HepG2 (cell line): Measurements from ENCODE around the gene TASP1. TPM values are rescaled to one million over a fixed set of nuclear protein-coding genes. Genes with fewer than 3 reads are reported as not detected.

ENCODE experiments used
- CBX2 ChIP-seq, 2 experiments: fragments of 200-600 bp in 1 of 2; sonication (generic); formaldehyde crosslinking in 1 of 2; IDR thresholded peaks; 2 replicates each; pipeline versions ENCODE4 v1.7.0 to v1.8.1; 2018 to 2022; ENCODE audit warnings: low read depth in 2 of 2, low read length in 1 of 2, mild to moderate bottlenecking in 1 of 2, missing genetic modification reagents in 1 of 2
- HMGA1 ChIP-seq: sonication (generic); formaldehyde crosslinking; conservative IDR thresholded peaks from 2 replicates; pipeline ENCODE4 v1.4.0; 2020; ENCODE audit warnings: missing genetic modification reagents
- MBD4 ChIP-seq: IDR thresholded peaks from 2 replicates; pipeline ENCODE4 v1.6.1; 2012; ENCODE audit warnings: low read length, inconsistent platforms, borderline replicate concordance
- MXI1 ChIP-seq: IDR thresholded peaks from 3 replicates; pipeline ENCODE4 v1.6.1; 2012; ENCODE audit warnings: low read depth, low read length, inconsistent platforms, borderline replicate concordance
- NFYC ChIP-seq: IDR thresholded peaks from 2 replicates; pipeline ENCODE4 v1.6.1; 2016; ENCODE audit warnings: missing genetic modification reagents, missing compliant biosample characterization
- ZNF256 ChIP-seq: sonication (generic); formaldehyde crosslinking; conservative IDR thresholded peaks from 2 replicates; pipeline ENCODE4 v1.4.0; 2020; ENCODE audit warnings: missing genetic modification reagents
- ZNF441 ChIP-seq: sonication (generic); formaldehyde crosslinking; IDR thresholded peaks from 2 replicates; pipeline ENCODE4 v1.7.0; 2021; ENCODE audit warnings: missing genetic modification reagents, borderline replicate concordance
- polyA plus RNA-seq, 8 experiments: library from polyadenylated mRNA; depleted of rRNA in 3 of 8; stranded (reverse) in 7 of 8; unstranded in 1 of 8; fragments of >200 nt; fragmentation: Illumina TruSeq in 4 of 8; extraction: Trizol in 4 of 8; gene quantifications; 2 replicates each; pipeline versions ENCODE4 v1.2.1 to v1.2.3, GENCODE V29; 2011 to 2016; ENCODE audit warnings: low read depth in 4 of 8, missing spikeins in 1 of 8, mixed read lengths in 1 of 8; ENCODE audit not compliant: insufficient read depth in 1 of 8
- total RNA-seq, 5 experiments: library from RNA; depleted of rRNA; stranded (reverse); fragments of >200 nt; fragmentation: Illumina TruSeq; extraction: Trizol; gene quantifications; 2 replicates each; pipeline ENCODE4 v1.2.3, GENCODE V29; 2016; ENCODE audit warnings: low read depth in 1 of 5
- TF ChIP-seq, protein P1 (sequence below): sonication (generic); formaldehyde crosslinking; IDR thresholded peaks from 2 replicates; pipeline ENCODE4 v1.4.0; 2020; ENCODE audit warnings: missing genetic modification reagents
- TF ChIP-seq, protein P2 (sequence below), 2 experiments: fragments of 450-650 bp in 1 of 2; sonication (generic) in 1 of 2; formaldehyde crosslinking in 1 of 2; IDR thresholded peaks; 2 replicates each; pipeline versions ENCODE4 v1.6.1 to v1.8.0; 2016 to 2022; ENCODE audit warnings: antibody characterized with exemption in 1 of 2, mild to moderate bottlenecking in 1 of 2, missing genetic modification reagents in 1 of 2
- TF ChIP-seq, protein P3 (sequence below): sonication (generic); formaldehyde crosslinking; IDR thresholded peaks from 2 replicates; pipeline ENCODE4 v1.5.0; 2020; ENCODE audit warnings: missing genetic modification reagents

Gene TASP1
- total and polyA plus RNA-seq, 2 of the 13 experiments (the other 11 are each of a cell fraction or from before 2014, with no cell fraction given): 10.0 to 25.2 TPM

DNA sequence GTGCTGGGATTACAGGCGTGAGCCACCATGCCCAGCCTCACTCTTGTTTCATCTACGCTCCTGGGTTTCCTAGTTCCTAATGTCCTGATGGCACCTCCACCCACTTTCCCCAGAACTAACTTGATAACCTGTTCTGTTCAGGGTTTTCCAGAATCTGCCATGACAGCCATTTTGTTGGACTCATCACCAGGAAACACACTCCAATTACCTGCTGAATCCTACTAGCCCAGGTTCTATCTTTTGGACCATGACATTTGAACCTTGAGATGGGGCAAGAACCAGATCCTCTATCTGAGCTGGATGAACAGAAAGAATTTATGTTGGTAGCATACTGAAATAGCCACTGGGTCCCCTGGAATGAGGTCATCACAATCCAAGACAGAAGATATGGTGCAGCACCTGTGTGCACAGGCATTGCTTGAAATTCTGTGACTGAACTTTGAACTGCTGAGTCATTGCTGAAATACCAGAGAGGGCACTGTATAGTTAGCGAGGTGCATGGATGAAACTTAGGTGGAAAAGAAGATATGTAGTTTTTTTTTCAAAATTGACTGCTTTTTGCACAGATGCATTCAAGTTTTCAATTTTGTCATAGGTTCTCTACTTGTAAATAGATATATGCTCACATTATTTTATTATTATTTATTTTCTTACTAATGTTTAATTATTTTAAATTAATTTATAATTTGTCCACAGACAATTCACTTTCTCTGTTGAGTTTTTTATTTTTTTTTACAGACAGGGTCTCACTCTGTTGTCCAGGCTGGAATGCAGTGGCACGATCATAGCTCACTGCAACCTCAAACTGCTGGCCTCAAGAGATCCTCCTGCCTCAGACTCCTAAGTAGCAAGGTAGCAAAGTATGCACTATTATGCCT is 42.8 kb upstream of the TASP1 start (continued):
- TF ChIP-seq, protein P1, sequence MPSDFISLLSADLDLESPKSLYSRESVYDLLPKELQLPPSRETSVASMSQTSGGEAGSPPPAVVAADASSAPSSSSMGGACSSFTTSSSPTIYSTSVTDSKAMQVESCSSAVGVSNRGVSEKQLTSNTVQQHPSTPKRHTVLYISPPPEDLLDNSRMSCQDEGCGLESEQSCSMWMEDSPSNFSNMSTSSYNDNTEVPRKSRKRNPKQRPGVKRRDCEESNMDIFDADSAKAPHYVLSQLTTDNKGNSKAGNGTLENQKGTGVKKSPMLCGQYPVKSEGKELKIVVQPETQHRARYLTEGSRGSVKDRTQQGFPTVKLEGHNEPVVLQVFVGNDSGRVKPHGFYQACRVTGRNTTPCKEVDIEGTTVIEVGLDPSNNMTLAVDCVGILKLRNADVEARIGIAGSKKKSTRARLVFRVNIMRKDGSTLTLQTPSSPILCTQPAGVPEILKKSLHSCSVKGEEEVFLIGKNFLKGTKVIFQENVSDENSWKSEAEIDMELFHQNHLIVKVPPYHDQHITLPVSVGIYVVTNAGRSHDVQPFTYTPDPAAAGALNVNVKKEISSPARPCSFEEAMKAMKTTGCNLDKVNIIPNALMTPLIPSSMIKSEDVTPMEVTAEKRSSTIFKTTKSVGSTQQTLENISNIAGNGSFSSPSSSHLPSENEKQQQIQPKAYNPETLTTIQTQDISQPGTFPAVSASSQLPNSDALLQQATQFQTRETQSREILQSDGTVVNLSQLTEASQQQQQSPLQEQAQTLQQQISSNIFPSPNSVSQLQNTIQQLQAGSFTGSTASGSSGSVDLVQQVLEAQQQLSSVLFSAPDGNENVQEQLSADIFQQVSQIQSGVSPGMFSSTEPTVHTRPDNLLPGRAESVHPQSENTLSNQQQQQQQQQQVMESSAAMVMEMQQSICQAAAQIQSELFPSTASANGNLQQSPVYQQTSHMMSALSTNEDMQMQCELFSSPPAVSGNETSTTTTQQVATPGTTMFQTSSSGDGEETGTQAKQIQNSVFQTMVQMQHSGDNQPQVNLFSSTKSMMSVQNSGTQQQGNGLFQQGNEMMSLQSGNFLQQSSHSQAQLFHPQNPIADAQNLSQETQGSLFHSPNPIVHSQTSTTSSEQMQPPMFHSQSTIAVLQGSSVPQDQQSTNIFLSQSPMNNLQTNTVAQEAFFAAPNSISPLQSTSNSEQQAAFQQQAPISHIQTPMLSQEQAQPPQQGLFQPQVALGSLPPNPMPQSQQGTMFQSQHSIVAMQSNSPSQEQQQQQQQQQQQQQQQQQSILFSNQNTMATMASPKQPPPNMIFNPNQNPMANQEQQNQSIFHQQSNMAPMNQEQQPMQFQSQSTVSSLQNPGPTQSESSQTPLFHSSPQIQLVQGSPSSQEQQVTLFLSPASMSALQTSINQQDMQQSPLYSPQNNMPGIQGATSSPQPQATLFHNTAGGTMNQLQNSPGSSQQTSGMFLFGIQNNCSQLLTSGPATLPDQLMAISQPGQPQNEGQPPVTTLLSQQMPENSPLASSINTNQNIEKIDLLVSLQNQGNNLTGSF (CRISPR knock-in tag): no peak
- TF ChIP-seq, protein P2, sequence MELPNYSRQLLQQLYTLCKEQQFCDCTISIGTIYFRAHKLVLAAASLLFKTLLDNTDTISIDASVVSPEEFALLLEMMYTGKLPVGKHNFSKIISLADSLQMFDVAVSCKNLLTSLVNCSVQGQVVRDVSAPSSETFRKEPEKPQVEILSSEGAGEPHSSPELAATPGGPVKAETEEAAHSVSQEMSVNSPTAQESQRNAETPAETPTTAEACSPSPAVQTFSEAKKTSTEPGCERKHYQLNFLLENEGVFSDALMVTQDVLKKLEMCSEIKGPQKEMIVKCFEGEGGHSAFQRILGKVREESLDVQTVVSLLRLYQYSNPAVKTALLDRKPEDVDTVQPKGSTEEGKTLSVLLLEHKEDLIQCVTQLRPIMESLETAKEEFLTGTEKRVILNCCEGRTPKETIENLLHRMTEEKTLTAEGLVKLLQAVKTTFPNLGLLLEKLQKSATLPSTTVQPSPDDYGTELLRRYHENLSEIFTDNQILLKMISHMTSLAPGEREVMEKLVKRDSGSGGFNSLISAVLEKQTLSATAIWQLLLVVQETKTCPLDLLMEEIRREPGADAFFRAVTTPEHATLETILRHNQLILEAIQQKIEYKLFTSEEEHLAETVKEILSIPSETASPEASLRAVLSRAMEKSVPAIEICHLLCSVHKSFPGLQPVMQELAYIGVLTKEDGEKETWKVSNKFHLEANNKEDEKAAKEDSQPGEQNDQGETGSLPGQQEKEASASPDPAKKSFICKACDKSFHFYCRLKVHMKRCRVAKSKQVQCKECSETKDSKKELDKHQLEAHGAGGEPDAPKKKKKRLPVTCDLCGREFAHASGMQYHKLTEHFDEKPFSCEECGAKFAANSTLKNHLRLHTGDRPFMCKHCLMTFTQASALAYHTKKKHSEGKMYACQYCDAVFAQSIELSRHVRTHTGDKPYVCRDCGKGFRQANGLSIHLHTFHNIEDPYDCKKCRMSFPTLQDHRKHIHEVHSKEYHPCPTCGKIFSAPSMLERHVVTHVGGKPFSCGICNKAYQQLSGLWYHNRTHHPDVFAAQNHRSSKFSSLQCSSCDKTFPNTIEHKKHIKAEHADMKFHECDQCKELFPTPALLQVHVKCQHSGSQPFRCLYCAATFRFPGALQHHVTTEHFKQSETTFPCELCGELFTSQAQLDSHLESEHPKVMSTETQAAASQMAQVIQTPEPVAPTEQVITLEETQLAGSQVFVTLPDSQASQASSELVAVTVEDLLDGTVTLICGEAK (IDR thresholded peaks at IDR 0.05): no peak
- TF ChIP-seq, protein P2 (CRISPR knock-in tag; IDR thresholded peaks at IDR 0.05): no peak; the same call in 1 of the 2 replicates
- TF ChIP-seq MBD4 (no peak), HMGA1 (CRISPR knock-in tag) (no peak), CBX2 (IDR thresholded peaks at IDR 0.05; ENCODE audit: low read depth, low read length) (no peak), CBX2 (CRISPR knock-in tag; IDR thresholded peaks at IDR 0.05; ENCODE audit: low read depth) (peak; percentile 56; the same call in 1 of the 2 replicates), NFYC (no peak), ZNF256 (CRISPR knock-in tag) (no peak), ZNF441 (CRISPR knock-in tag) (no peak), MXI1 (peak; percentile 24; the same call in 1 of the 3 replicates)
- TF ChIP-seq, protein P3, sequence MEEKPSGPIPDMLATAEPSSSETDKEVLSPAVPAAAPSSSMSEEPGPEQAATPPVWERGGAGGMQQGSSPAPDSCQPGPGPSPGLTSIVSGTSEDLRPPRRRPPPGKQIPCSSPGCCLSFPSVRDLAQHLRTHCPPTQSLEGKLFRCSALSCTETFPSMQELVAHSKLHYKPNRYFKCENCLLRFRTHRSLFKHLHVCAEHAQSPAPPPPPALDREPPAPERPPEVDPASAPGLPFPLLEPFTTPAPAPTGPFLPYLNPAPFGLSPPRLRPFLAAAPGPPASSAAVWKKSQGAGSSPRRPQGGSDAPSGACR (CRISPR knock-in tag): no peak
